ENCODE results near the gene PDE7B.

Gene PDE7B

GRCh38 chr6:135987226-135987625 is 135.7 kb downstream of the PDE7B start:
- ATAC-seq (no peak), DNase-seq (no peak)

DNA sequence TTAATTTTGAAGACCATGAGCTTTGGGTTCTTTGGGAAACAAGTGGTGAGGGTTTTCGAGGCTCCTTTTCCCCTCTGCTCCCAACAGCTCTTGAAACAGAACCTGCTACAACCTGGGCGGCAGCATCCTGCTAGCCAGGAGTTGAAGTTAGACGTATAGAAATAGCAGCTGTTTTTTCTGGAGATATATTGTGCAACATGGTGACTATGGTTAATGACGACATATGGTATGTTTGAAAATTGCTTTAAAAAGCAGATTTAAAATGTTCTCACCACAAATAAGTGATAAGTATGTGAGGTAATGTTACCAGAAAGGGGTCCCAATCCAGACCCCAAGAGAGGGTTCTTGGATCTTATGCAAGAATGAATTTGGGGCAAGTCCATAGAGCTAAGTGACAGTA is 138.9 kb downstream of the PDE7B start:
- ATAC-seq (no peak), DNase-seq (no peak)

- ATAC-seq (no peak), DNase-seq (no peak)
Measured at GRCh38 chr6:135990855-135991464, 139.5 kb downstream of the PDE7B start.

DNA sequence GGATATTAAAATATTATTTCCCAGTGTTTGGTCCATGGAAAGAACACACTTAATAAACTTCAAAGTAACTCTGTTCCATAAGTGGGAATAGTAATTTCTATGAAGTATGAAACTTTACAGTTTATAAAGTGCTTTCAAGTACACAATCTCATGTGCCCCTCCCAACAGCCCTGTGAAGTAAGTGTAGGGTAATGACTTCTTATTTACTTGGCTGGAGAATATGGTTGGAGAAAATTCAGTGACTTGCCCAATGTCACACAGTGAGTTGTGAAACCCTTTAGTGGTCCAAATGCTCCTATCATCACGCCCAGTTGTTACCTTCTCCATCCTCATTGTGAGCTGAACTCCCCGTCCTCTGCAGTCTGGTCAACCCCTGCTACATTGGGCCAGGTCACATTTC is 141.2 kb downstream of the PDE7B start:
- no peak for ATAC-seq
- DNase-seq: no peak

DNA sequence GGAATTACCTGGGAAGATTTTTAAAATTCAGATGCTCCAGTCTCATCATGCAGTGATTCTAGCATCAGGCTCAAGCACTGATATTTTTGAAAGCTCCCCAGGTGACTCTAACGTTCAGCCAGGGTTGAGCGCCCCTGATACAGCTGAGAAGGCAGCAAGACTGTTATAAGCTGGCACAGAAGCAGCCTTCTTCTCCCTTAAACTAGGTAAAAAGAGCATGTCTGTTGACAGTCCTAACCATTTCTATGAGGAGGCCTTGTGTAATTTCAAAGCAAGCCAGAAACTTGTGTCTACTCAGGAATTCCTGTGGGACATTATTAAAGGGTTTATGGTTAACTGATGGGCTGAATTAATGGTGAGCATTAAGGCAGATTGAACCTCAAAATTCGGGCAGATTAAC is 141.9 kb downstream of the PDE7B start:
- DNase-seq (no peak), ATAC-seq (no peak)

GRCh38 chr6:135994857-135995544 is 143.5 kb downstream of the PDE7B start:
- DNase-seq: no peak
- no peak for ATAC-seq

DNA sequence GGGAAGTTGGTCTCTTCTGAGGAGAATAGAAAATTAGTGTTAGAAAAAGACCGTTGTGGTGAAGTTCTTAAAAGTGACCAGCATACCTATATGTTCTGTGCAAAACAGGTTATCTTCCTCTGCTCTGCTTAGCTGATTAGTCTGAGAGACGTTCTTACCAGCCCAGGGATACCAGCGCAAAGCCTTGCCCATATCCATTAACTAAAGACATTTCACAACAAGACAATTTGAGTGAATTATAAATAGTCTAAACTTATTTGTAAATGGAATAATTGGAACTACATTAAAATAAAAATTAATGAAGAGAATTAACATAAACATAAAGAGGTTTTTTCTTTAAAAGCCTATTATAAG is 144.0 kb downstream of the PDE7B start:
- no peak for ATAC-seq
- DNase-seq: no peak

DNA sequence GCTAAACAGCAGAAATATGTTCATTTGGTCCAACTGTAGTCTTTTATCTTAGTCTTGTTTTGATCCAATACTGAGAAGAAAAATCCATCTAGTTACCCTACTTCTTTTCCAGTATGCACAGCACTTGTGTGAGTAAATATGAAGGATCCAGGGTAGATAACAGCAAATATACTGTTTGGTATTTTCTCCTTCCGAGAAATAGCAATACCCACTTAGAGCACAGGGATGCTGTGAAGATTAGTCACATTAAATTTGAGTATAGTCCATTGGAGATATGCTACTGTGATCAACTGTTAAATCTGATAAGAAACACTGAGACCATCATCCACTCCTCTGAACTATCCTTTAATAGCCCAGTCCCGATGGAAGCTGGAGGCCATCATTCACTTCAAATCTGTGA is 145.2 kb downstream of the PDE7B start:
- ATAC-seq: no peak
- DNase-seq: no peak

DNA sequence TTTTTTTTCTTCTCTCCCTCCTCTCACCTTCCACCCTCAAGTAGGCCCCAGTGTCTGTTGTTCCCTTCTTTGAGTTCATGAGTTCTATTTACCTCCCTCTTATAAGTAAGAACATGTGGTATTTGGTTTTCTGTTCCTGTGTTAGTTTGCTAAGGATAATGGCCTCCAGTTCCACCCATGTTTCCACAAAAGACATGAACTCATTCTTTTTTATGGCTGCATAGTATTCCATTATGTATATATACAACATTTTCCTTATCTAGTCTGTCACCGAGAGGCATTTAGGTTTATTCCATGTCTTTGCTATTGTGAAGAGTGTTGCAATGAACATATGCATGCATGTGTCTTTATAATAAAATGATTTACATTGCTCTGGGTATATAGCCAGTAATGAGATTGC is 147.9 kb downstream of the PDE7B start:
- ATAC-seq (no peak), DNase-seq (no peak)

DNA sequence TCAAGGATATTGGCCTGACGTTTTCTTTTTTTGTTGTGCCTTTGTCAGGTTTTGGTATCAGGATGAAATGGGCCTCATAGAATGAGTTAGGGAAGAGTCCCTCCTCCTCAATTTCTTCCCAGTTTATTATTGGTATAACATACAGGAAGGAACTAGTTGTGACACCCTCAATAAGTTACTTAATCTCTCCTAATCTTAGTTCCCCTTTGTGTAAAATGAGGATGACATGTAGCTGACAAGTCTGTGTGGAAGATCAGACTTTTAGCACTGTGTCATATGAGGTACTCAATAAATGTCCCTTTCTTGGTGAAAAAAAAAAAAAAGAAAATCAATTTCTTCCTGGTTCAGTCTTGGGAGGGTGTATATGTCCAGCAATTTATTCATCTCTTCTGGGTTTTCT is 155.8 kb downstream of the PDE7B start:
- no peak for ATAC-seq
- no peak for DNase-seq

DNA sequence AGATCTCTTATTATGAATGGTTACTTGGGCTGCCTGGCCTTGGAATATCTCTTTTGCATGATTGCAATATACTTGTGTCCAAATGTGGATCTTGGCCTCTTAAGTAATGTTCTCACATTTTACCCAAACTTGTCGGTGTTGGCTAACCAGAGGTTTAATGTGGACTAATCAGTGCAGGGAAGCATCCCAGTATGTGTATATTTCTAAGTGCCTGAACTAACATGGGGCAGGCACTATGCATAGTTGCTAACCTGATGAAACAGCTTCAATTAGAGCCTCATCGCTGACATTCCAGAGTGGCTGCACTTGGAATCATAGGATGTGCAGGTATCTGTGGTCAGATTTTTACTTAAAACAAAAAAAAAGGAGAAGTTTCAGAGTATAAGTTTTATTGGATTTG is 160.0 kb downstream of the PDE7B start:
- DNase-seq: no peak
- no peak for ATAC-seq

DNA sequence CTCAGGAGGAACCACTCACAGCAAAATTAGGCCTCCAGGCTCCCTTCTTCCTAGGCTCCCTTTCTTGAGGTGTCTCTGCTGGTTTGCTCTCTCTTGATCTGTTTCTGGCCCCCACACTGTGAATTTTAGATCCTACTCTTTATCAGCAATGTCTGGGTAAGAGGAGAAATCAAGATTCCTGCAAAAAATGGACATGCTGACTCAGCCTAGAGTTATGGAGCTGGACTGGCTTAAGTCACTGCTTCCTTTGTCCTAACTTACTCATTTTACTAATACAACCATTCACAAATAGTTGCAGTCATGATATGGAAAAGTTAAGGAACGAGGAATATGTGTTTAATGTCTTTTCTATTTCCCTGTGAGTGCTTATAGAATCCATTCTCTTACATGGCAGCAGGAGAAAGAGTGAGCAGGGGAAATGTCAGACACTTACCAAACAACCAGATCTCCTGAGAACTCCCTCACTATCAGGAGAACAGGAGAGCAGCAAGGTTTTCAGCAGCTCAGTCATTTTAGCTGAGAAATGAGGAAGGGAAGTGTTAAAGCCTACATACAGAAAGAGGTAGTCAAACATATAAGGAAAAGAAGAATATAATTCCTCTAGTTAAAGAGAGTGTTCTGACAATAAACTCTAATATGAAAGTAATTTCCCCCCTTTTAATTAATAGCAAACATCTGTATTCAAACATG is 160.8 kb downstream of the PDE7B start:
- no peak for ATAC-seq
- DNase-seq: no peak

GRCh38 chr6:136012943-136013342 is 161.4 kb downstream of the PDE7B start:
- ATAC-seq (no peak), DNase-seq (no peak)

GRCh38 chr6:136014454-136015437 is 163.2 kb downstream of the PDE7B start:
- no peak for DNase-seq

DNA sequence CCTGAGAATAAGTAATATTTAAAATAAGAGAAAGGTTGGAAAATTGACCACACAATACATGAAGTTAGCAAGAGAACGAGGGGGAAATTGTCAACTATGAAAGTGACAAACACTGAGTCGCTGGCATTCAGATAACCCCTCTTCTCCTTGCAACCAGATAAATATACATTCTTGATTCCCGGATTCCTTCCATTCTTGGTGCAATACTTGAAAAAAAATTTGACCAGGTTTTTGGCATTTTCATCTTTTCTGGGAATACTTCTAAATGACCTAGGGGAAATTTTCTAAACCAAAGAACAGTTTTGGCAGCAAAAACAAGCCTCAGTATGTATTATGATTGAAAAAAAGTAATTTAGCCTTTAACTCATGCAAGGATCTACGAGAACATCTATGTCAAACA is 164.0 kb downstream of the PDE7B start:
- no peak for DNase-seq
- ATAC-seq: no peak

More at GRCh38 chr6:136014454-136015437, 163.2 kb downstream of the PDE7B start:
- ATAC-seq: no peak

DNA sequence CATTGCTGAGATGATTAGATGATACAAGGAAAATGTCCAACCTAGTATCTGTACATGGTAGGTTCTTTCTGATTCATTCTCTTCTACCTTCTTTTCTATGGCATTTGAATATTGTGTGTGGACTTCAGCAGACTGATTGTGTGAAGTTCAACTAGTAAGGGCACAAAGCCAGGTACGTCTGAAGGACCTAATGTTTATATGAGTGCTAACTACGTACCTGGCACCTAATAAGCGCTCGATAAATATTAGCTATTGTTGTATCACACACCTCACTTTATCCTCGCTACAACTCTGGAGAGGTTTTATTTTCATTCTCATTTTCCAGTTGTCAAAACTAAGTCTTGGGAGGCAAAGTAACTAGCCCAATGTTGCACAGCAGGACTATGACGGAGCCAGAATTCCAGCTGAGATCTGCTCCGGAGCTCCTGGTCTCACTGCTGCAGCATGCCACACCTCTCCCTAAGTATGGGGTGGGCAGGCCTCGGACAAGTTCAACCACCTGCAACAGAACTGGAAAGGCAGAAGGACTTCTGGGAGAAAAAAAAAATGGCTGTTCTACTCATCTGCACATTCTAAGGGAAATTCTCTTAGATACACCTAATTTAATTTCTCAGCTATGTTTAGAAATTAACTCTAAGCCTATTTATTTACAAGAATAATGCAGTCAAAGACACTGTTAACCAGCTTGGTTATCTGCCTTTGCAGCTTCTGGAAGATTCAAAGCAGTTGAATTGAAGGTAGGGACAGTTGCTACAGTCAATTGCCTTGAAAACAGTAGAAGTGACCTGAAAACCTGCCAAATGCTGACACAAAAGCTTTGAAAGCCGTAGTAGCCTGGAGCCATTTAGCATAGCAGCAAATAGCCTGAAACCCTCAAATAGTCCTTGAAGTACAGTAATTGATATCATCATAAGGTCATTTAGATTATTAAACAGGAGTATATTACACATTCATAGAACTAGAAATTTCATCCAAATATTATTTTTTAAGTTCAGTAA is 165.0 kb downstream of the PDE7B start:
- ATAC-seq (no peak), DNase-seq (no peak)

DNA sequence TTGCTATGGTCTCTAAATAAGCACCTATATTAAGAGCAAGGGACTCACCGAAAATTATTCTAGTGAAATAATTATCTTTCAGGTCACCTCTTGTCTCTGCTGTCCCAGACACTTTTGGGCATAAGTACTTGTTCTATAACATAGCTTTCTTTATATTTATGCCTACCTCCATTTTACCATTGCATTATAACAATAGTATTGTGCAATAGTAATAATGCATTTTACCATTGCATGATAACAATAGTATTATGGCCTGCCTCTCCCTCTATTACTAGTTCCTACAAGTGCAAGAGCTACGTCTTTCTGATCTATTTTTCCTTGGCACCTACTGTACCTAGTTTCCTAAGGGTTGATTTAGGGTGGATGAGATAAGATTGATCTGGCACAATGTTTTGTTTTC is 169.2 kb downstream of the PDE7B start:
- ATAC-seq (no peak), DNase-seq (no peak)

DNA sequence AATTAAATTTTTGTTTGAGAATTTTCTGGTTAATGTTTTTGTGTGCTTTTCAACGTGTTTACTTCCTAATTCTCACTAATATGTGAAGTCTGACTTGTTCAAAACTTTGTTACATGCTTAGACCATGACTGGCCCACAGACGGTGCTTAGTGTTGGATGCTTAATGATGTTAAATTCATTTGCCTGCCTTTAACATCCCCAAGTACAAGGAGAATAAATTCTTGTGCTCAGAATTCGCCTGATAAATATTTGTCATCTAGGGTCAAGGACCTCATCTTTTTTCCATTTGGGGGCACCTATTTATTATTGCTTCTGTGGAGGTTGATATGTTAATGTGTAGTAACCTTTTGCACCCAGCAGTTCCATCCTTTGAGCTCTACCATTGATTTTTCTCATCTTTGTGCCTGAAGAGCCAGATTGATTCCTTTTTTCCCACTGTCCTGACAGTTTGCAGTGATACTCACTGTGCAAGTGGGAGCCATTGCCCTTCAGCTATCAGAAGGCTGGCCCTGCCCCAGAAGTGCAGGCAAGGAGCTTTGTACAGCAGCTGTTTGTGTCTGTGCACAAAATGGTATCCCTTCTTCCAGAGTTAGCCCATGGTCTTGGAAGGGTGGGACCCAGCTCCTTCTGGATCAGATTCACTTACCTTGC is 170.8 kb downstream of the PDE7B start:
- ATAC-seq (no peak), DNase-seq (no peak)

GRCh38 chr6:136024711-136025110 is 173.2 kb downstream of the PDE7B start:
- no peak for ATAC-seq
- no peak for DNase-seq

DNA sequence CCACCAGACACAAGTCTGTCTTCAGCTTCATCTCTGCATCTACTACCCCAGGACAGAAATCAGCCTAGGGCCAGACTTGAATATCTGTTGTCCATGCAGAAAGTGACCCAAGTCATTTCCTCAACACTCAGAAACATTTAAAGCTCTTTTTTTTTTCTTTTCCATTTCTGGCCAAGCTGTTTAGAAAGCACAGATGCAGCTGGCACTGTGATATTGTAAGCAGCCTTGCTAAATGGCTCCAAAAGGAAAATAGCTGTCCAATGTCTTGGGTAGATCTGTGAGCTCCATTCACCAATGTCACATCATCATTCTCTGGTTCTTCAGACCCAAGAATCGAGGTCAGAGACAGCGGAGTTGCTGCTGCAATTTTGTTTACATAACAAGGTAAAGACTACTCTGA is 174.2 kb downstream of the PDE7B start:
- DNase-seq (no peak), ATAC-seq (no peak)

GRCh38 chr6:136030131-136030530 is 178.6 kb downstream of the PDE7B start:
- no peak for DNase-seq
- no peak for ATAC-seq

Measured in stimulated activated naive CD8-positive, alpha-beta T cell treated with anti-CD3 and anti-CD28 coated beads, Interleukin-15, Interleukin-2, amounts not matched to agents 100 U/mL and 50 U/mL, for 24 hours (primary cell).